H9 (cell line): Measurements from ENCODE around the gene LRRC8B. TPM values are rescaled to one million over a fixed set of nuclear protein-coding genes. Genes with fewer than 3 reads are reported as not detected.

Source experiments
- DNase-seq: peaks from one replicate; pipeline ENCODE4 v3.0.0-alpha.2; 2017
- H2AFZ ChIP-seq: one replicate; pipeline ENCODE4 v1.6.1; 2013; ENCODE audit warnings: mild to moderate bottlenecking, low read length, control low read depth, moderate library complexity
- H2AK5ac ChIP-seq: 2 replicates; pipeline ENCODE4 v1.6.1; 2013; ENCODE audit warnings: low read length, control low read depth, mixed read lengths; ENCODE audit not compliant: insufficient read length
- H2BK120ac ChIP-seq: one replicate; pipeline ENCODE4 v1.6.1; 2013; ENCODE audit warnings: low read depth, mild to moderate bottlenecking, low read length, control low read depth, inconsistent platforms; ENCODE audit not compliant: poor library complexity, severe bottlenecking
- H2BK12ac ChIP-seq: 2 replicates; pipeline ENCODE4 v1.6.1; 2013; ENCODE audit warnings: low read length, control low read depth, mixed read lengths, low read depth; ENCODE audit not compliant: insufficient read length
- H2BK15ac ChIP-seq: 2 replicates; pipeline ENCODE4 v1.6.1; 2013; ENCODE audit warnings: low read depth, low read length, control low read depth
- H2BK20ac ChIP-seq: one replicate; pipeline ENCODE4 v1.6.1; 2013; ENCODE audit warnings: low read depth, mild to moderate bottlenecking, low read length, control low read depth, inconsistent platforms; ENCODE audit not compliant: poor library complexity, severe bottlenecking
- H2BK5ac ChIP-seq: 2 replicates; pipeline ENCODE4 v1.6.1; 2013; ENCODE audit warnings: low read length, control low read depth, mixed read lengths; ENCODE audit not compliant: insufficient read length
- H3K14ac ChIP-seq: 2 replicates; pipeline ENCODE4 v1.6.1; 2013; ENCODE audit warnings: low read length, control low read depth; ENCODE audit not compliant: insufficient read depth
- H3K18ac ChIP-seq: 2 replicates; pipeline ENCODE4 v1.6.1; 2013; ENCODE audit warnings: low read depth, mild to moderate bottlenecking, mixed read lengths, low read length, control low read depth; ENCODE audit not compliant: insufficient read length
- H3K23ac ChIP-seq: 2 replicates; pipeline ENCODE4 v1.6.1; 2013; ENCODE audit warnings: low read length, control low read depth, mixed read lengths, low read depth; ENCODE audit not compliant: insufficient read length
- H3K23me2 ChIP-seq: 2 replicates; pipeline ENCODE4 v1.6.1; 2013; ENCODE audit warnings: low read depth, mild to moderate bottlenecking, mixed read lengths, low read length, control low read depth; ENCODE audit not compliant: insufficient read length, poor library complexity, severe bottlenecking
- H3K27ac ChIP-seq: 2 replicates; pipeline ENCODE4 v1.5.1; 2013; ENCODE audit warnings: low read length, control low read depth, mixed read lengths, low read depth; ENCODE audit not compliant: insufficient read length
- H3K27me3 ChIP-seq: 2 replicates; pipeline ENCODE4 v1.6.1; 2013; ENCODE audit warnings: low read length, control low read depth, inconsistent platforms; ENCODE audit not compliant: insufficient read depth
- H3K4ac ChIP-seq: 2 replicates; pipeline ENCODE4 v1.6.1; 2013; ENCODE audit warnings: low read depth, mild to moderate bottlenecking, control low read depth, inconsistent platforms, low read length, moderate library complexity
- H3K4me1 ChIP-seq: 2 replicates; pipeline ENCODE4 v1.6.1; 2013; ENCODE audit warnings: low read length, control low read depth, inconsistent platforms; ENCODE audit not compliant: insufficient read depth
- H3K4me2 ChIP-seq: 2 replicates; pipeline ENCODE4 v1.6.1; 2013; ENCODE audit warnings: low read length, control low read depth, mixed read lengths; ENCODE audit not compliant: insufficient read length, insufficient read depth
- H3K56ac ChIP-seq: 2 replicates; pipeline ENCODE4 v1.6.1; 2013; ENCODE audit warnings: low read depth, mild to moderate bottlenecking, mixed read lengths, low read length, control low read depth; ENCODE audit not compliant: insufficient read length
- H3K79me1 ChIP-seq: 2 replicates; pipeline ENCODE4 v1.6.1; 2013; ENCODE audit warnings: low read depth, mild to moderate bottlenecking, moderate library complexity, low read length, control low read depth, inconsistent platforms; ENCODE audit not compliant: insufficient read depth, poor library complexity, severe bottlenecking
- H3K79me2 ChIP-seq: 2 replicates; pipeline ENCODE4 v1.6.1; 2013; ENCODE audit warnings: low read length, control low read depth, inconsistent platforms; ENCODE audit not compliant: insufficient read depth
- H3K9ac ChIP-seq: 2 replicates; pipeline ENCODE4 v1.6.1; 2013; ENCODE audit warnings: low read length, control low read depth, mixed read lengths; ENCODE audit not compliant: insufficient read length; ENCODE audit errors: extremely low read depth
- H3K9me3 ChIP-seq: one replicate; pipeline ENCODE4 v1.6.1; 2013; ENCODE audit warnings: low read depth, low read length, inconsistent platforms; ENCODE audit not compliant: control insufficient read depth
- H3T11ph ChIP-seq: one replicate; pipeline ENCODE4 v1.6.1; 2013; ENCODE audit warnings: mild to moderate bottlenecking, low read length, control low read depth, inconsistent platforms
- H4K20me1 ChIP-seq: one replicate; pipeline ENCODE4 v1.6.1; 2013; ENCODE audit not compliant: control insufficient read depth, insufficient read length, insufficient read depth
- H4K5ac ChIP-seq: 2 replicates; pipeline ENCODE4 v1.6.1; 2013; ENCODE audit warnings: low read depth, mild to moderate bottlenecking, mixed read lengths, low read length, control low read depth; ENCODE audit not compliant: insufficient read length
- H4K8ac ChIP-seq: replicated peaks from 2 replicates; pipeline ENCODE4 v1.6.1; 2013; ENCODE audit warnings: low read length, control low read depth, mixed read lengths, low read depth; ENCODE audit not compliant: insufficient read length
- H4K91ac ChIP-seq: 2 replicates; pipeline ENCODE4 v1.6.1; 2013; ENCODE audit warnings: low read depth, mild to moderate bottlenecking, moderate library complexity, mixed read lengths, low read length, control low read depth; ENCODE audit not compliant: insufficient read length
- H3K27ac Mint-ChIP-seq, 3 experiments: 2 replicates in 2 of 3; 3 replicates in 1 of 3; pipeline ENCODE4 v1.8.0; 2020 to 2021; ENCODE audit warnings: mixed read lengths in 3 of 3, mild to moderate bottlenecking in 1 of 3, moderate library complexity in 1 of 3
- H3K27me3 Mint-ChIP-seq: 2 replicates; pipeline ENCODE4 v1.8.0; 2021; ENCODE audit warnings: low read depth, mild to moderate bottlenecking, moderate library complexity, mixed read lengths
- H3K36me3 Mint-ChIP-seq, 3 experiments: 2 replicates in 2 of 3; 3 replicates in 1 of 3; pipeline ENCODE4 v1.8.0; 2020 to 2021; ENCODE audit warnings: low read depth in 3 of 3, mixed read lengths in 3 of 3; ENCODE audit not compliant: insufficient read depth in 1 of 3
- H3K4me1 Mint-ChIP-seq, 2 experiments: 2 replicates each; pipeline ENCODE4 v1.8.0; 2020; ENCODE audit warnings: mixed read lengths in 2 of 2
- H3K4me3 Mint-ChIP-seq, 2 experiments: 2 replicates in 1 of 2; 3 replicates in 1 of 2; pipeline ENCODE4 v1.8.0; 2020 to 2021; ENCODE audit warnings: mild to moderate bottlenecking in 2 of 2, mixed read lengths in 2 of 2, moderate library complexity in 1 of 2
- H3K9me3 Mint-ChIP-seq, 2 experiments: 2 replicates in 1 of 2; 3 replicates in 1 of 2; pipeline ENCODE4 v1.8.0; 2020; ENCODE audit warnings: mild to moderate bottlenecking in 2 of 2, mixed read lengths in 2 of 2, moderate library complexity in 1 of 2
- total RNA-seq: library from RNA; stranded (reverse); gene quantifications from 2 replicates; pipeline ENCODE4 v1.2.1, GENCODE V29; 2021
- TF ChIP-seq, protein P1 (sequence below): fragments of 200-600 bp; sonication (generic); conservative IDR thresholded peaks from 3 replicates; pipeline ENCODE4 v1.8.0; 2021; ENCODE audit warnings: antibody characterized with exemption, mild to moderate bottlenecking

Gene LRRC8B
- total RNA-seq, 1 experiment from 2014 or later, result 33.2 TPM

GRCh38 chr1:89627596-89627962, 103.0 kb downstream of the LRRC8B start:
- H3K56ac ChIP-seq, result no peak overlapping the region
- no peak overlapping the region for H3K4me2 ChIP-seq
- no peak overlapping the region for H3K23ac ChIP-seq
- no peaks in the 10 kb centered on the region for H3K9me3 Mint-ChIP-seq
- no peaks in the 10 kb centered on the region for H3K79me2 ChIP-seq
- no peak overlapping the region for H3T11ph ChIP-seq
- H2AK5ac ChIP-seq, result no peak overlapping the region
- no peak overlapping the region for H3K4me3 Mint-ChIP-seq
- H2BK15ac ChIP-seq, result no peak overlapping the region
- H4K5ac ChIP-seq, result no peak overlapping the region
- no peak overlapping the region for H2BK120ac ChIP-seq
- peaks cover 9 to 14% of the 10 kb centered on the region in 2 experiments for H3K4me1 Mint-ChIP-seq
- no peak overlapping the region for H2BK20ac ChIP-seq
- peaks cover 21% of the 10 kb centered on the region for H3K27me3 Mint-ChIP-seq
- H3K4ac ChIP-seq, result no peak overlapping the region
- H2BK12ac ChIP-seq, result no peak overlapping the region
- no peak for DNase-seq
- no peaks in the 10 kb centered on the region for H3K79me1 ChIP-seq
- H4K91ac ChIP-seq, result no peak overlapping the region
- H3K18ac ChIP-seq, result no peak overlapping the region
- H3K27me3 ChIP-seq, result no peaks in the 10 kb centered on the region
- peaks cover 8% of the 10 kb centered on the region for H3K23me2 ChIP-seq
- H2BK5ac ChIP-seq, result no peak overlapping the region
- H3K36me3 Mint-ChIP-seq, result no peaks in the 10 kb centered on the region
- H3K27ac Mint-ChIP-seq, result no peak overlapping the region
- TF ChIP-seq, protein P1, sequence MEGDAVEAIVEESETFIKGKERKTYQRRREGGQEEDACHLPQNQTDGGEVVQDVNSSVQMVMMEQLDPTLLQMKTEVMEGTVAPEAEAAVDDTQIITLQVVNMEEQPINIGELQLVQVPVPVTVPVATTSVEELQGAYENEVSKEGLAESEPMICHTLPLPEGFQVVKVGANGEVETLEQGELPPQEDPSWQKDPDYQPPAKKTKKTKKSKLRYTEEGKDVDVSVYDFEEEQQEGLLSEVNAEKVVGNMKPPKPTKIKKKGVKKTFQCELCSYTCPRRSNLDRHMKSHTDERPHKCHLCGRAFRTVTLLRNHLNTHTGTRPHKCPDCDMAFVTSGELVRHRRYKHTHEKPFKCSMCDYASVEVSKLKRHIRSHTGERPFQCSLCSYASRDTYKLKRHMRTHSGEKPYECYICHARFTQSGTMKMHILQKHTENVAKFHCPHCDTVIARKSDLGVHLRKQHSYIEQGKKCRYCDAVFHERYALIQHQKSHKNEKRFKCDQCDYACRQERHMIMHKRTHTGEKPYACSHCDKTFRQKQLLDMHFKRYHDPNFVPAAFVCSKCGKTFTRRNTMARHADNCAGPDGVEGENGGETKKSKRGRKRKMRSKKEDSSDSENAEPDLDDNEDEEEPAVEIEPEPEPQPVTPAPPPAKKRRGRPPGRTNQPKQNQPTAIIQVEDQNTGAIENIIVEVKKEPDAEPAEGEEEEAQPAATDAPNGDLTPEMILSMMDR, result no peak
- H4K8ac ChIP-seq, result no peak overlapping the region
- H4K20me1 ChIP-seq, result no peaks in the 10 kb centered on the region
- no peaks in the 10 kb centered on the region for H3K4me1 ChIP-seq
- no peak overlapping the region for H3K14ac ChIP-seq
- H3K9ac ChIP-seq, result no peak overlapping the region
- no peaks in the 10 kb centered on the region for H3K9me3 ChIP-seq
- no peak overlapping the region for H2AFZ ChIP-seq
- H3K27ac ChIP-seq, result no peak overlapping the region
